Loucy (cell line): ENCODE results near the gene AFF1.

ENCODE experiments used
- EZH2phosphoT487 ChIP-seq: fragments of 200-600 bp; IDR thresholded peaks from 2 replicates; pipeline ENCODE4 v1.6.1; 2018; ENCODE audit warnings: antibody characterized with exemption, mild to moderate bottlenecking, moderate library complexity, borderline replicate concordance
- TF ChIP-seq, protein P1 (sequence below): fragments of 200-600 bp; sonication (generic); conservative IDR thresholded peaks from 2 replicates; pipeline ENCODE4 v1.5.1; 2014; ENCODE audit warnings: mild to moderate bottlenecking, antibody characterized with exemption, low read length

- TF ChIP-seq, protein P1, sequence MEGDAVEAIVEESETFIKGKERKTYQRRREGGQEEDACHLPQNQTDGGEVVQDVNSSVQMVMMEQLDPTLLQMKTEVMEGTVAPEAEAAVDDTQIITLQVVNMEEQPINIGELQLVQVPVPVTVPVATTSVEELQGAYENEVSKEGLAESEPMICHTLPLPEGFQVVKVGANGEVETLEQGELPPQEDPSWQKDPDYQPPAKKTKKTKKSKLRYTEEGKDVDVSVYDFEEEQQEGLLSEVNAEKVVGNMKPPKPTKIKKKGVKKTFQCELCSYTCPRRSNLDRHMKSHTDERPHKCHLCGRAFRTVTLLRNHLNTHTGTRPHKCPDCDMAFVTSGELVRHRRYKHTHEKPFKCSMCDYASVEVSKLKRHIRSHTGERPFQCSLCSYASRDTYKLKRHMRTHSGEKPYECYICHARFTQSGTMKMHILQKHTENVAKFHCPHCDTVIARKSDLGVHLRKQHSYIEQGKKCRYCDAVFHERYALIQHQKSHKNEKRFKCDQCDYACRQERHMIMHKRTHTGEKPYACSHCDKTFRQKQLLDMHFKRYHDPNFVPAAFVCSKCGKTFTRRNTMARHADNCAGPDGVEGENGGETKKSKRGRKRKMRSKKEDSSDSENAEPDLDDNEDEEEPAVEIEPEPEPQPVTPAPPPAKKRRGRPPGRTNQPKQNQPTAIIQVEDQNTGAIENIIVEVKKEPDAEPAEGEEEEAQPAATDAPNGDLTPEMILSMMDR, result no peak
- no peak for TF ChIP-seq EZH2phosphoT487
Measured at GRCh38 chr4:87053802-87054767, 119.3 kb downstream of the AFF1 start.
